Stimulated activated memory B cell treated with anti-CD40 and anti-IgM and Interleukin-4, amounts not matched to agents 10 μg/mL and 1 μg/mL and 100 μg/mL, for 72 hours (primary cell): ENCODE results near the gene TSPAN5.
"Not testable (repeated sequence)": the region's sequence is repeated elsewhere in the genome, so short reads cannot be mapped to it uniquely, and the experiment has no call there.

Experiments
- ATAC-seq: fragments of 150-1000 bp; cut with Tn5 transposase; 2 replicates; pipeline ENCODE4 v1.10.0; 2021
- H3K27ac Mint-ChIP-seq: one replicate; pipeline ENCODE4 v1.8.0; 2022; ENCODE audit warnings: mild to moderate bottlenecking, mixed read lengths
- H3K27me3 Mint-ChIP-seq: one replicate; pipeline ENCODE4 v1.8.0; 2022; ENCODE audit warnings: mixed read lengths
- H3K36me3 Mint-ChIP-seq: one replicate; pipeline ENCODE4 v1.8.0; 2022; ENCODE audit warnings: mixed read lengths
- H3K4me1 Mint-ChIP-seq: one replicate; pipeline ENCODE4 v1.8.0; 2022; ENCODE audit warnings: mixed read lengths
- H3K4me3 Mint-ChIP-seq: one replicate; pipeline ENCODE4 v1.8.0; 2022; ENCODE audit warnings: mild to moderate bottlenecking, moderate library complexity, mixed read lengths
- H3K9me3 Mint-ChIP-seq: one replicate; pipeline ENCODE4 v1.8.0; 2022; ENCODE audit warnings: mixed read lengths

Gene TSPAN5

DNA sequence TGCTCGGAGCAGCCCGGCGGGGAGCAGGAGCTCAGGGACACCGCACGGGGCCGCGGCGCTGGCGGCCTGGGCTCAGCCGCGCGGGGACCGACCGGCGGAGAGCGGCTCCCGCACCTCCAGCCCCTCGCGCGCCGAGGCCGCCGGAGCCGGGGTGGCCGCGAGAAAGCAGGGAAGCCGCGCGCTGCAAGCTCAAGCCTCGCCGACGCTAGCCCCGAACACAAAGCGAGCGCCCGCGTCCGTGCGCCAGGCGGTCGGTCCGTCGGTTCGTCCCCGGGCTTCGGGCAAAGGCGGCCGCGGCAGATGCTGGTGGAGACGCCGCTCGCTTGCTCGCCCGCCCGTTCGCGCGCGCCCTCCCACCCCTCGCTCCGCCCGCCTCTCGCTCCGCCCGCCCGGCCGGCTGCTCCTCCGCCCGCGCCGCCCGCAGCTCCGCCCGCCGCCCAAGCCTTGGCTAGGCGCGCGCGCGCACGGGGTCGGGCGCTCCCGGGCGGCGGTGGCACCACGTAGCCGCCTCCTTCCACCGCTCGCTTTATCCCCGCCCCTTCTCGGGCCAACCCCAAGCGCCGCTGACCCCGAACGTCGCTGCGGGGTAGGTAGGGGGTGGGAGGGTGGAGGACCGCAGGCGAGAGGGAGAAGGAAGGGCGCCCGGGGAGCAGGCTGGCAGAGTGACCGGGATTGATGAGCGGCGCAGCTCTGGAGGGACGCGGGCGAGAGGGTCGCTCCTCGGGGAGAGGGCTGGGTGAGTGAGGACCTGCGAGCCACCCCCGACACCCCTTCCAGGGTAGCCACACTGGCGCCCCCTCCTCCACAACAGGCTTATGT lies at the start of gene TSPAN5:
TSS of gene TSPAN5 (minus strand) at position 325 of the 819 bp plus-strand sequence.
- ATAC-seq: peak; percentile 91
- Mint-ChIP-seq H3K4me3 (peak within 1 kb of the TSS; percentile 94), H3K9me3 (no peaks in the 10 kb centered on the region), H3K27ac (peak within 1 kb of the TSS; percentile 82), H3K36me3 (no peaks in the 10 kb centered on the region), H3K4me1 (peaks cover 72% of the 10 kb centered on the region), H3K27me3 (no peaks in the 10 kb centered on the region)

- Mint-ChIP-seq H3K4me1 (peaks cover 5% of the 10 kb centered on the region), H3K4me3 (no peak overlapping the region), H3K9me3 (peaks cover 19% of the 10 kb centered on the region), H3K27me3 (peaks cover 14% of the 10 kb centered on the region), H3K36me3 (peaks cover 22% of the 10 kb centered on the region), H3K27ac (no peak overlapping the region)
- no peak for ATAC-seq
These were observed 48.5 kb upstream of the TSPAN5 start for GRCh38 chr4:98706935-98707334.

- peaks cover 22% of the 10 kb centered on the region for H3K36me3 Mint-ChIP-seq
- H3K27ac Mint-ChIP-seq: no peak overlapping the region
- H3K4me1 Mint-ChIP-seq: peaks cover 5% of the 10 kb centered on the region
- peaks cover 10% of the 10 kb centered on the region for H3K27me3 Mint-ChIP-seq
- H3K9me3 Mint-ChIP-seq: peaks cover 19% of the 10 kb centered on the region
- ATAC-seq: no peak
- no peak overlapping the region for H3K4me3 Mint-ChIP-seq
These were observed 47.9 kb upstream of the TSPAN5 start for GRCh38 chr4:98706200-98706813.

- Mint-ChIP-seq H3K9me3 (peaks cover 19% of the 10 kb centered on the region), H3K36me3 (peaks cover 22% of the 10 kb centered on the region)
- H3K4me3 Mint-ChIP-seq, H3K4me1 Mint-ChIP-seq, H3K27ac Mint-ChIP-seq, ATAC-seq, H3K27me3 Mint-ChIP-seq: not testable (repeated sequence)
These were observed 47.2 kb upstream of the TSPAN5 start for GRCh38 chr4:98705586-98705985.

- ATAC-seq: no peak
- no peaks in the 10 kb centered on the region for H3K4me1 Mint-ChIP-seq
- H3K9me3 Mint-ChIP-seq: peaks cover 14% of the 10 kb centered on the region
- H3K27ac Mint-ChIP-seq: no peak overlapping the region
- no peak overlapping the region for H3K4me3 Mint-ChIP-seq
- H3K36me3 Mint-ChIP-seq: peaks cover 5% of the 10 kb centered on the region
- H3K27me3 Mint-ChIP-seq: no peaks in the 10 kb centered on the region
These were observed 42.2 kb upstream of the TSPAN5 start for GRCh38 chr4:98700656-98701055.

GRCh38 chr4:98694076-98694475 lies 35.7 kb upstream of the TSPAN5 start:
- peaks cover 9% of the 10 kb centered on the region for H3K27me3 Mint-ChIP-seq
- no peak for ATAC-seq
- no peak overlapping the region for H3K27ac Mint-ChIP-seq
- no peaks in the 10 kb centered on the region for H3K36me3 Mint-ChIP-seq
- H3K4me3 Mint-ChIP-seq: no peak overlapping the region
- peaks cover 8% of the 10 kb centered on the region for H3K9me3 Mint-ChIP-seq
- H3K4me1 Mint-ChIP-seq: no peaks in the 10 kb centered on the region

DNA sequence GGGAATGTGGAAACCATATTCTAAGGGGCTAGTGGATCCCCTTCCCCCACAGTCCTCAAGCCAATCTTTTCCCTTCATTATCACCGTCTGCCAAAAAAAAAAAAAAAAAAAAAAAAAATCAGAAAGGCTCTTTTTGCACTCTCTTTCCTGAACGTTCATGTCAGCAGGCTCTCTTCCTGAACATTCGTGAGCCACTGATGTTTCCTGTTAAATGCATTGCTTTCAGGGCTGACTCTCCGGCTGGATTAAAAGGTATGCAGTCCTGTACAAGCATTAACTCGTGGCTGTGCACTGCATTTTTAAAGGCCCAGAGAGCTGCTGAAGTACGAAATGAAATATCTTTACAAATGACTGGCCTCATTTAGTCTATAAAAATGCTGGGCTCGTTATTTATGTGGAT lies 34.0 kb upstream of the TSPAN5 start:
- H3K27me3 Mint-ChIP-seq: peaks cover 9% of the 10 kb centered on the region
- no peak overlapping the region for H3K4me3 Mint-ChIP-seq
- no peak for ATAC-seq
- H3K9me3 Mint-ChIP-seq: peaks cover 6% of the 10 kb centered on the region
- no peaks in the 10 kb centered on the region for H3K36me3 Mint-ChIP-seq
- H3K4me1 Mint-ChIP-seq: no peaks in the 10 kb centered on the region
- H3K27ac Mint-ChIP-seq: no peak overlapping the region

GRCh38 chr4:98691588-98691987 lies 33.2 kb upstream of the TSPAN5 start:
- H3K36me3 Mint-ChIP-seq: no peaks in the 10 kb centered on the region
- H3K9me3 Mint-ChIP-seq: peaks cover 6% of the 10 kb centered on the region
- no peak overlapping the region for H3K4me3 Mint-ChIP-seq
- no peak for ATAC-seq
- no peaks in the 10 kb centered on the region for H3K4me1 Mint-ChIP-seq
- H3K27me3 Mint-ChIP-seq: peaks cover 9% of the 10 kb centered on the region
- H3K27ac Mint-ChIP-seq: no peak overlapping the region

GRCh38 chr4:98689507-98690174 lies 31.2 kb upstream of the TSPAN5 start:
- H3K36me3 Mint-ChIP-seq: no peaks in the 10 kb centered on the region
- H3K27me3 Mint-ChIP-seq: peaks cover 9% of the 10 kb centered on the region
- no peak overlapping the region for H3K4me3 Mint-ChIP-seq
- peaks cover 6% of the 10 kb centered on the region for H3K9me3 Mint-ChIP-seq
- no peak overlapping the region for H3K27ac Mint-ChIP-seq
- no peaks in the 10 kb centered on the region for H3K4me1 Mint-ChIP-seq
- ATAC-seq: no peak

- Mint-ChIP-seq H3K9me3 (peaks cover 6% of the 10 kb centered on the region), H3K36me3 (no peaks in the 10 kb centered on the region), H3K27me3 (peaks cover 9% of the 10 kb centered on the region), H3K27ac (no peak overlapping the region), H3K4me1 (no peaks in the 10 kb centered on the region), H3K4me3 (no peak overlapping the region)
- no peak for ATAC-seq
These were observed 30.2 kb upstream of the TSPAN5 start for GRCh38 chr4:98688411-98689290.

GRCh38 chr4:98687876-98688275 lies 29.5 kb upstream of the TSPAN5 start:
- Mint-ChIP-seq H3K4me1 (peaks cover 2% of the 10 kb centered on the region), H3K4me3 (no peak overlapping the region), H3K27me3 (peaks cover 9% of the 10 kb centered on the region), H3K27ac (no peak overlapping the region), H3K36me3 (no peaks in the 10 kb centered on the region), H3K9me3 (peaks cover 6% of the 10 kb centered on the region)
- ATAC-seq: no peak

GRCh38 chr4:98686847-98687246 lies 28.4 kb upstream of the TSPAN5 start:
- Mint-ChIP-seq H3K27ac (no peak overlapping the region), H3K4me3 (no peak overlapping the region), H3K27me3 (peaks cover 9% of the 10 kb centered on the region), H3K36me3 (no peaks in the 10 kb centered on the region), H3K9me3 (peaks cover 6% of the 10 kb centered on the region), H3K4me1 (peaks cover 5% of the 10 kb centered on the region)
- ATAC-seq: no peak

DNA sequence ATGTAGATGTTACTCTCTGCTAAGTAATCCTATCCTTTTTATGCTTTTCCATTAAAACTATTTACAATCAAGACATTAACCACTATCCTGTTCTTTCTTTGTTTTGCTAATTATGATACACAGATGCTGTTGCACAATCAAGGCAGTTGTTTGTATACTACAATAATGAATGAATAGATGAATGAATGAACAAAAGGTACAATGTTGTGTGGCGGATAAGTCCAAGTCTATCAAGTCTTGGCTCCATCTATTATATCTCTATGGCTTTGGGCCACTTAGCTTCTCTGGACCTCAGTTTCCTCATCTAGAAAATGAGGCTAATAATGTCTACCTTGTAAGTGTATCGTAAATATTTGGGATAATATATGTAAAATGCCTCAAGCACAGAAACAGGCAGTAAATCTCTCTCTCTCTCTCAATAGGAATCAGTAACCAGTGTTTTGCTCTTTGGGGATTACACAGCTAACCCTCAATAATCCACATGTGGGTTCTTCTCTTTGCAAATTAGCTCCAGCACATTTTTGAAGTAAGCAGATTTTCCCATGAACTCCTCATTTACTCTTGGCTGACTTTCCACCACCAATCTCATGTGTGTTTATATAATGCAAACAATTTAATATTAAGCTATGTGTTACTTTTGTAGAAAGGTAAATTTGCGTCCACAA lies 27.8 kb upstream of the TSPAN5 start:
- no peak overlapping the region for H3K4me3 Mint-ChIP-seq
- ATAC-seq: no peak

GRCh38 chr4:98685225-98686042 lies 27.0 kb upstream of the TSPAN5 start:
- no peak for ATAC-seq
- Mint-ChIP-seq H3K36me3 (no peaks in the 10 kb centered on the region), H3K4me3 (no peak overlapping the region), H3K9me3 (peaks cover 2% of the 10 kb centered on the region), H3K27me3 (peaks cover 2% of the 10 kb centered on the region), H3K4me1 (peaks cover 5% of the 10 kb centered on the region), H3K27ac (no peak overlapping the region)

More for the DNA sequence above, 27.8 kb upstream of the TSPAN5 start:
- H3K4me1 Mint-ChIP-seq: peaks cover 5% of the 10 kb centered on the region
- no peaks in the 10 kb centered on the region for H3K36me3 Mint-ChIP-seq
- no peak overlapping the region for H3K27ac Mint-ChIP-seq
- peaks cover 6% of the 10 kb centered on the region for H3K9me3 Mint-ChIP-seq
- peaks cover 9% of the 10 kb centered on the region for H3K27me3 Mint-ChIP-seq
